RWPE2 (cell line): ENCODE data around the gene RNF208.

Experiments
- ATAC-seq: fragments of 200-7000 bp; cut with Tn5 transposase; 3 replicates; pipeline ENCODE4 v1.9.1; 2021; ENCODE audit warnings: low read depth
- DNase-seq: peaks from one replicate; pipeline ENCODE4 v3.0.0-alpha.2; 2020; ENCODE audit warnings: low spot score
- H3K27ac ChIP-seq: fragments of 450-650 bp; 2 replicates; pipeline ENCODE4 v1.5.1; 2017; ENCODE audit warnings: mild to moderate bottlenecking; ENCODE audit not compliant: poor library complexity, severe bottlenecking
- H3K27me3 ChIP-seq: fragments of 250-450 bp; sonication (Bioruptor Pico); 2 replicates; pipeline ENCODE4 v1.5.1; 2021; ENCODE audit warnings: mild to moderate bottlenecking, moderate library complexity; ENCODE audit not compliant: insufficient read depth, poor library complexity, severe bottlenecking
- H3K36me3 ChIP-seq: fragments of 250-450 bp; sonication (Bioruptor Pico); 2 replicates; pipeline ENCODE4 v1.5.1; 2020; ENCODE audit warnings: low read depth, mild to moderate bottlenecking, moderate library complexity
- H3K4me1 ChIP-seq: fragments of 250-450 bp; sonication (Bioruptor Pico); 2 replicates; pipeline ENCODE4 v1.5.1; 2021; ENCODE audit warnings: mild to moderate bottlenecking, moderate library complexity; ENCODE audit not compliant: insufficient read depth, poor library complexity, severe bottlenecking
- H3K4me3 ChIP-seq: fragments of 250-450 bp; sonication (Bioruptor Pico); 2 replicates; pipeline ENCODE4 v1.5.1; 2021; ENCODE audit warnings: mild to moderate bottlenecking, moderate library complexity; ENCODE audit not compliant: severe bottlenecking
- H3K9me3 ChIP-seq: fragments of 250-450 bp; sonication (Bioruptor Pico); 2 replicates; pipeline ENCODE4 v1.5.1; 2021; ENCODE audit warnings: mild to moderate bottlenecking, moderate library complexity; ENCODE audit not compliant: severe bottlenecking
- TF ChIP-seq, protein P1 (sequence below): fragments of 450-650 bp; IDR thresholded peaks from one replicate; pipeline ENCODE4 v1.5.1; 2017; ENCODE audit warnings: mild to moderate bottlenecking, moderate library complexity; ENCODE audit not compliant: poor library complexity, severe bottlenecking

The RNF208 gene

DNA sequence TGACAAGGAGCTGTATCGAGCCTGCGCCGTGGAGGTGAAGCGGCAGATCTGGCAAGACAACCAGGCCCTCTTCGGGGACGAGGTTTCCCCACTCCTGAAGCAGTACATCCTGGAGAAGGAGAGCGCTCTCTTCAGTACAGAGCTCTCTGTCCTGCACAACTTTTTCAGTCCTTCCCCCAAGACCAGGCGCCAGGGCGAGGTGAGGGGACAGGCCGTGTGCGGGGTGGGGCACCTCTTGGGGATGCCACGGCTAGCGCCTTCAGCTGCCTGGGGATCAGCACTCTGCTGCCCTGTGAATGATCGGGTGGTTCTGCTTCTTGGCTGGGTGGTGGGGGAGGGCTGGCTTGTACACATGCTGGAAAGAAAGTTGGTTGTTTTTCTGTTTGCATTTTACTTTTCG is 34.8 kb upstream of the RNF208 start:
- DNase-seq (no peak), ATAC-seq (no peak)
- peaks cover 36% of the 10 kb centered on the region for H3K36me3 ChIP-seq
- no peaks in the 10 kb centered on the region for H3K9me3 ChIP-seq
- H3K27me3 ChIP-seq, result no peaks in the 10 kb centered on the region
- TF ChIP-seq, protein P1, sequence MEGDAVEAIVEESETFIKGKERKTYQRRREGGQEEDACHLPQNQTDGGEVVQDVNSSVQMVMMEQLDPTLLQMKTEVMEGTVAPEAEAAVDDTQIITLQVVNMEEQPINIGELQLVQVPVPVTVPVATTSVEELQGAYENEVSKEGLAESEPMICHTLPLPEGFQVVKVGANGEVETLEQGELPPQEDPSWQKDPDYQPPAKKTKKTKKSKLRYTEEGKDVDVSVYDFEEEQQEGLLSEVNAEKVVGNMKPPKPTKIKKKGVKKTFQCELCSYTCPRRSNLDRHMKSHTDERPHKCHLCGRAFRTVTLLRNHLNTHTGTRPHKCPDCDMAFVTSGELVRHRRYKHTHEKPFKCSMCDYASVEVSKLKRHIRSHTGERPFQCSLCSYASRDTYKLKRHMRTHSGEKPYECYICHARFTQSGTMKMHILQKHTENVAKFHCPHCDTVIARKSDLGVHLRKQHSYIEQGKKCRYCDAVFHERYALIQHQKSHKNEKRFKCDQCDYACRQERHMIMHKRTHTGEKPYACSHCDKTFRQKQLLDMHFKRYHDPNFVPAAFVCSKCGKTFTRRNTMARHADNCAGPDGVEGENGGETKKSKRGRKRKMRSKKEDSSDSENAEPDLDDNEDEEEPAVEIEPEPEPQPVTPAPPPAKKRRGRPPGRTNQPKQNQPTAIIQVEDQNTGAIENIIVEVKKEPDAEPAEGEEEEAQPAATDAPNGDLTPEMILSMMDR, result no peak
- no peak overlapping the region for H3K27ac ChIP-seq
- peaks cover 7% of the 10 kb centered on the region for H3K4me1 ChIP-seq
- H3K4me3 ChIP-seq, result no peak overlapping the region

DNA sequence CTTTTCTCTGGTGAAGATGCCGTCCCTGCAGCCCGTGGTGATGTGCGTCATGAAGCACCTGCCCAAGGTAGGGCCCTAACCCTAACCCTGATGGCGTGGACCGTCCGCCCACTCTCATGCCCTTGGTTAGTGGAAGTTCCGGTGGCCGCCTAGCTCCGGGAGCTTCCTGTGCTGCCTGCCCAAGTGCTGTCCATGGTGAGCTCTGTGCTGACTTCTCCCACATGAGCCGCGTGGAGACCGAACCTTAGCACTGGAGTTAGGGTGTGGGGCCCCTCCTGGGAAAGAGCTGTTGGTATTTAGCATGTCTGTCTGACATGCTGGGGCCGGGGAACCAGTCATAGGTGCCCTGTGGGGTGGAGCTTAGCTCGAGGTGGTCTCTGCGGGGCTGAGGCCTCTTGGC is 34.3 kb upstream of the RNF208 start:
- peak overlapping the region; percentile 99 for H3K4me3 ChIP-seq
- ATAC-seq (no peak), DNase-seq (no peak)
- TF ChIP-seq, protein P1, result no peak
- peaks cover 7% of the 10 kb centered on the region for H3K4me1 ChIP-seq
- H3K9me3 ChIP-seq, result no peaks in the 10 kb centered on the region
- peaks cover 31% of the 10 kb centered on the region for H3K36me3 ChIP-seq
- H3K27me3 ChIP-seq, result no peaks in the 10 kb centered on the region
- H3K27ac ChIP-seq, result no peak overlapping the region

GRCh38 chr9:137255448-137256114 is 33.5 kb upstream of the RNF208 start:
- TF ChIP-seq, protein P1, result no peak
- ATAC-seq (peak; percentile 7), DNase-seq (no peak)
- Histone ChIP-seq H3K27ac (peak overlapping the region; percentile 68), H3K36me3 (peaks cover 31% of the 10 kb centered on the region), H3K27me3 (no peaks in the 10 kb centered on the region), H3K4me1 (peaks cover 7% of the 10 kb centered on the region), H3K4me3 (peak overlapping the region; percentile 99), H3K9me3 (no peaks in the 10 kb centered on the region)

DNA sequence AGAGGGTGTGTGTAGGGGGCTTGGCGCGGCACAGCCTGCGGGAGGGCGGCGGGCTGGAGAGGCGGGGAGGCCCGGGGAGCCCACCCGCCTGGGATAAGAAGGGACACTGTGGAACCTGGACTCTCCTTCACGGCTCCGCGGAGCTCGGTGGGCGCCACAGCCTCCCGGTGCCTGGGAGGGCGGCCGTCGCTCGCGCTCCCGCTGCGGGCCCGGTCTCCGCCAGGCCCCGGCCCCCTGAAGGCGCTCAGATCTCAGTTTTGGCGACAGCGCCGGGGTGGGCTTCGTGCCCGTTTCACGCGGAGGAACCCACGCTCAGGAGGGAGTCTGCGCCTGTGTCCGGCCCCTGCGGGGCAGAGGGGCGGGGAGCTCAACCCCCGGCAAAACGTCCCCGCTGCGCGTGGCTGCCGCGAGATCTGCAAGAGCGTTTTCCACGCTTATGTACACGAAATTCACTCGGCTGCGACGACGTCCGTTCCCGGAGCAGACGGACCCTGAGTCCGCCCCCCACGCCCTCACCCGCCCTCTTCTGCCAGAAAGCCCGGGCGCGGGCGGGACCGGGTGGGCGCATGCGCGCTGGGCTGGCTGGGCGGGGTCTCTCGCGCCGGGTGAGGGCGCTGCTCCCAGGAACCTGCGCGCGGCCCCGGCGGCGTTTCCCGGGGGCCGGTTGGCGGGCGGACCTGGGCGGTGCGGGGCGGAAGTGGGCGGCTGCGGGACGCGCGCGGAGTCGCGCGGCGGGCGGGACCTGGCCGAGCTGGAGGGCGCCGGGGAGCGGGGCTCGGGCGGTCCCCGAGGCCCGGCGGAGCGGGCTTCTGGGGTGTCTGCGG is 32.8 kb upstream of the RNF208 start, which contains the start of gene NELFB:
NELFB (plus strand) TSS at position 704 of the 824 bp plus-strand sequence.
- H3K27me3 ChIP-seq, result no peaks in the 10 kb centered on the region
- DNase-seq, result no peak
- TF ChIP-seq, protein P1, result no peak
- H3K27ac ChIP-seq, result peak within 1 kb of the TSS; percentile 68
- peak within 1 kb of the TSS; percentile 99 for H3K4me3 ChIP-seq
- H3K36me3 ChIP-seq, result peaks cover 31% of the 10 kb centered on the region
- H3K9me3 ChIP-seq, result no peaks in the 10 kb centered on the region
- ATAC-seq, result peak; percentile 73
- peaks cover 7% of the 10 kb centered on the region for H3K4me1 ChIP-seq
